A673 (cell line): ENCODE measurements around the gene SCYGR4. TPM values are rescaled to one million over a fixed set of nuclear protein-coding genes. Genes with fewer than 3 reads are reported as not detected.

Experiments
- BruUV-seq: library from RNA; stranded (reverse); fragments of 400-500 nt; replicated peaks from 2 replicates; lab custom pipeline; 2021; lab: Mats Ljungman, UMichigan
- CTCF ChIA-PET: fragments of 300-600 bp; sonication (Branson Sonifier 250); formaldehyde crosslinking; loops from one replicate; lab custom pipeline; 2022; ENCODE audit warnings: antibody characterized with exemption; lab: Charles Lee
- POLR2A ChIA-PET: fragments of 300-600 bp; sonication (Branson Sonifier 250); formaldehyde crosslinking; loops from one replicate; lab custom pipeline; 2022; ENCODE audit warnings: antibody characterized with exemption; ENCODE audit not compliant: low non-redundant PET; lab: Charles Lee
- DNase-seq: peaks from one replicate; pipeline ENCODE4 v3.0.0-alpha.2; 2015; ENCODE audit warnings: low spot score
- H3K27ac ChIP-seq: fragments of 200-600 bp; sonication (generic); 2 replicates; pipeline ENCODE4 v1.5.1; 2016; ENCODE audit warnings: mixed run types, low read depth, mild to moderate bottlenecking, mixed read lengths, antibody characterized with exemption, low read length; ENCODE audit not compliant: poor library complexity, severe bottlenecking
- H3K27me3 ChIP-seq: fragments of 200-600 bp; sonication (generic); replicated peaks from 2 replicates; pipeline ENCODE4 v1.6.1; 2017; ENCODE audit warnings: mixed run types, low read depth, mild to moderate bottlenecking, mixed read lengths, antibody characterized with exemption, low read length; ENCODE audit not compliant: insufficient read depth, poor library complexity
- H3K36me3 ChIP-seq: fragments of 200-600 bp; sonication (generic); 2 replicates; pipeline ENCODE4 v1.6.1; 2016; ENCODE audit warnings: mixed run types, mild to moderate bottlenecking, mixed read lengths, antibody characterized with exemption, low read length; ENCODE audit not compliant: insufficient read depth, poor library complexity, severe bottlenecking
- H3K4me1 ChIP-seq: fragments of 200-600 bp; sonication (generic); 2 replicates; pipeline ENCODE4 v1.6.1; 2017; ENCODE audit warnings: mixed run types, mild to moderate bottlenecking, mixed read lengths, antibody characterized with exemption, low read length; ENCODE audit not compliant: insufficient read depth, poor library complexity, severe bottlenecking
- H3K4me3 ChIP-seq: fragments of 200-600 bp; sonication (generic); 2 replicates; pipeline ENCODE4 v1.5.1; 2016; ENCODE audit warnings: low read depth, mixed run types, mild to moderate bottlenecking, mixed read lengths, low read length; ENCODE audit not compliant: poor library complexity, severe bottlenecking
- H3K9me3 ChIP-seq: fragments of 200-600 bp; sonication (generic); 2 replicates; pipeline ENCODE4 v1.6.1; 2016; ENCODE audit warnings: mixed run types, low read depth, mild to moderate bottlenecking, mixed read lengths, antibody characterized with exemption, low read length; ENCODE audit not compliant: poor library complexity, severe bottlenecking
- CTCF ChIP-seq: fragments of 300-800, 200-600 bp; sonication (generic); conservative IDR thresholded peaks from 2 replicates; pipeline ENCODE4 v1.5.1; 2017; ENCODE audit warnings: low read depth, mild to moderate bottlenecking, antibody characterized with exemption, low read length, moderate library complexity, mixed read lengths
- EZH2 ChIP-seq: fragments of 200-600 bp; sonication (generic); IDR thresholded peaks from 2 replicates; pipeline ENCODE4 v1.6.1; 2017; ENCODE audit warnings: borderline replicate concordance, low read depth, mild to moderate bottlenecking, mixed read lengths, antibody characterized with exemption, low read length; ENCODE audit not compliant: poor library complexity, severe bottlenecking
- intact Hi-C: fragments of 100-400 bp; cut with micrococcal nuclease; formaldehyde crosslinking; loops from one replicate; pipeline ENCODE4 v1.10.0; 2022; ENCODE audit not compliant: unreplicated experiment
- total RNA-seq: library from RNA; stranded (reverse); gene quantifications from 2 replicates; pipeline ENCODE4 v1.2.3, GENCODE V29; 2021

Gene SCYGR4
- total RNA-seq, 1 experiment from 2014 or later, result not detected

- ChIA-PET POLR2A (interaction anchor here (0.6 kb wide), 1 partner anchor 98 kb away, joined by 16 read pairs; no protein-coding TSS in a partner anchor), CTCF (no interaction called here)
- no peak overlapping the region for H3K4me3 ChIP-seq
- no TSS peak for BruUV-seq
- TF ChIP-seq CTCF (no peak), EZH2 (no peak)
- no peaks in the 10 kb centered on the region for H3K4me1 ChIP-seq
- H3K27me3 ChIP-seq, result no peaks in the 10 kb centered on the region
- H3K27ac ChIP-seq, result no peak overlapping the region
- H3K9me3 ChIP-seq, result no peaks in the 10 kb centered on the region
- no peaks in the 10 kb centered on the region for H3K36me3 ChIP-seq
- no peak for DNase-seq
- intact Hi-C loops, result no loop called here
Measured at GRCh38 chr2:227616631-227617030, 667 bp upstream of the SCYGR4 start.

DNA sequence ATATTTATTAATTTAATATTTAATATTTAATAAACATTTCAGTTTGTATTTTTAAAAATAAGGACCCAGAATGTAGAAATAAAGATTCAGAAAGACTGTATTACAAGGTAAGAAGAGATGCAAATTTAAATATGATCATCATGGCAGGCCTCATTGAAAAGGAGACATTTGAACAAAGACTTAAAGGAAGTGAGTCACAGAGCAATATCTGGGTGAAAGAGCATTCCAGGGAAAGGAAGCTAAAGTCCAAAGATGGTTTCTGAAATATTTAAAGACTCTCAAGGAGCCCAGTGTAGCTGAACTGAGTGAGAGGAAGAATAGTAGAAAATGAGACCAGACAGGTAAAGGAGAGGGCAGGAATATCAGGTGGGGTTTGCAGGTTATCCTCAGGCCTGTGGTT lies 5.9 kb downstream of the SCYGR4 start:
- H3K9me3 ChIP-seq, result no peaks in the 10 kb centered on the region
- no peak for TF ChIP-seq EZH2
- CTCF ChIA-PET, result no interaction called here
- POLR2A ChIA-PET, result no interaction called here
- H3K36me3 ChIP-seq, result no peaks in the 10 kb centered on the region
- no peaks in the 10 kb centered on the region for H3K27me3 ChIP-seq
- H3K27ac ChIP-seq, result no peak overlapping the region
- DNase-seq, result peak; percentile 37
- H3K4me1 ChIP-seq, result no peaks in the 10 kb centered on the region
- intact Hi-C loops, result no loop called here
- H3K4me3 ChIP-seq, result no peak overlapping the region
- no TSS peak for BruUV-seq

- intact Hi-C loops, result no loop called here
- no TSS peak for BruUV-seq
- Histone ChIP-seq H3K27ac (no peak overlapping the region), H3K27me3 (no peaks in the 10 kb centered on the region), H3K4me3 (no peak overlapping the region), H3K4me1 (no peaks in the 10 kb centered on the region), H3K36me3 (no peaks in the 10 kb centered on the region), H3K9me3 (no peaks in the 10 kb centered on the region)
- TF ChIP-seq CTCF (no peak), EZH2 (no peak)
- no peak for DNase-seq
- POLR2A ChIA-PET, result no interaction called here
- CTCF ChIA-PET, result no interaction called here
Measured at GRCh38 chr2:227625420-227625819, 8.1 kb downstream of the SCYGR4 start.

DNA sequence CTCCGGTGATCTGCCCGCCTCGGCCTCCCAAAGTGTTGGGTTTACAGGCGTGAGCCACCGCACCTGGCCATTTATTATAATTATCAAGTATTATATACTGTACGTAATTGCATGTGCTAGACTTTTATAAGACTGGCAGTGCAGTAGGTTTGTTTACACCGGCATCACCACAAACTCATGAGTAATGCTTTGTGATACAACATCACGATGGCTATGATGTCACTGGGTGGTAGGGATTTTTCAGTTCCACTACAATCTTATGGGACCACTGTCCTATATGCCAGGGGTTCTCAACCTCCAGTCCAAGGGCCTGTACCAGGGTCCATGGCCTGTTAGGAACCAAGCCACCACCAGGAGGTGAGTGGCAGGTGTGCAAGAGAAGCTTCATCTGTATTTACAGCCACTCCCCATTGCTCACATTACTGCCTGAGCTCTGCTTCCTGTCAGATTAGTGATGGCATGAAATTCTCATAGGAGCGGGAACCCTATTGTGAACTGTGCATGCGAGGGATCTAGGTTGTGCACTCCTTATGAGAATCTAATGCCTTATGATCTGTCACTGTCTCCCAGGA lies 9.4 kb downstream of the SCYGR4 start:
- ChIA-PET CTCF (no interaction called here), POLR2A (interaction anchor here (0.6 kb wide), 1 partner anchor 809 kb away, joined by 4 read pairs; no protein-coding TSS in a partner anchor)
- no peak for TF ChIP-seq EZH2
- no peak for TF ChIP-seq CTCF
- no peak for DNase-seq
- Histone ChIP-seq H3K27me3 (no peaks in the 10 kb centered on the region), H3K4me1 (no peaks in the 10 kb centered on the region), H3K4me3 (no peak overlapping the region), H3K27ac (no peak overlapping the region), H3K9me3 (no peaks in the 10 kb centered on the region), H3K36me3 (no peaks in the 10 kb centered on the region)
- no TSS peak for BruUV-seq
- intact Hi-C loops, result no loop called here
